ENCODE results near the gene ATP11A. TPM values are rescaled to one million over a fixed set of nuclear protein-coding genes. Genes with fewer than 3 reads are reported as not detected.

The ATP11A gene
- total and polyA plus RNA-seq, 9 donors, result 6.6 to 72.7 (median 34.9) TPM

- intact Hi-C loops (cut with DNase I), result no loop called here
- WGBS, 3 donors, result 37 to 72% (median 61%) methylated on average over 3 of the region's 3 CpGs
- TF ChIP-seq POLR2A (IDR thresholded peaks at IDR 0.05) (no peak), EP300 (IDR thresholded peaks at IDR 0.05) (no peak), CTCF (IDR thresholded peaks at IDR 0.05) (no peak)
These were observed 36.8 kb upstream of the ATP11A start for GRCh38 chr13:112653071-112653470.

GRCh38 chr13:112655913-112656312 is 33.9 kb upstream of the ATP11A start:
- Histone ChIP-seq H3K4me1 (ENCODE audit: insufficient read depth) (peaks cover 2% of the 10 kb centered on the region), H3K27ac (no peak overlapping the region), H3K36me3 (no peaks in the 10 kb centered on the region), H3K9me3 (no peaks in the 10 kb centered on the region), H3K27me3 (no peaks in the 10 kb centered on the region), H3K4me3 (no peak overlapping the region)
- intact Hi-C loops (cut with DNase I), result no loop called here
- WGBS, 3 donors, result 60 to 63% (median 61%) methylated on average over 5 of the region's 5 CpGs
- DNase-seq, result no peak
- TF ChIP-seq EP300 (IDR thresholded peaks at IDR 0.05) (no peak), POLR2A (IDR thresholded peaks at IDR 0.05) (no peak), CTCF (IDR thresholded peaks at IDR 0.05) (no peak)

More at GRCh38 chr13:112653071-112653470, 36.8 kb upstream of the ATP11A start:
- no peak for DNase-seq
- Histone ChIP-seq H3K27me3 (no peaks in the 10 kb centered on the region), H3K4me1 (ENCODE audit: insufficient read depth) (peaks cover 2% of the 10 kb centered on the region), H3K36me3 (no peaks in the 10 kb centered on the region), H3K9me3 (no peaks in the 10 kb centered on the region), H3K4me3 (no peak overlapping the region), H3K27ac (no peak overlapping the region)

- H3K9me3 ChIP-seq, result no peaks in the 10 kb centered on the region
- no peaks in the 10 kb centered on the region for H3K27me3 ChIP-seq
- TF ChIP-seq POLR2A (IDR thresholded peaks at IDR 0.05), result no peak
- no peak for TF ChIP-seq EP300 (IDR thresholded peaks at IDR 0.05)
- TF ChIP-seq CTCF (IDR thresholded peaks at IDR 0.05), result no peak
- intact Hi-C loops (cut with DNase I), result no loop called here
- H3K4me1 ChIP-seq (ENCODE audit: insufficient read depth), result no peaks in the 10 kb centered on the region
- DNase-seq, result no peak
- 47 to 56% (median 51%) methylated on average over 14 of the region's 14 CpGs for WGBS, 3 donors
- no peak overlapping the region for H3K4me3 ChIP-seq
- no peak overlapping the region for H3K27ac ChIP-seq
- H3K36me3 ChIP-seq, result no peaks in the 10 kb centered on the region
These were observed 31.9 kb upstream of the ATP11A start for GRCh38 chr13:112657850-112658445.

- Histone ChIP-seq H3K27ac (no peak overlapping the region), H3K4me3 (no peak overlapping the region), H3K27me3 (no peaks in the 10 kb centered on the region), H3K36me3 (no peaks in the 10 kb centered on the region), H3K9me3 (no peaks in the 10 kb centered on the region), H3K4me1 (ENCODE audit: insufficient read depth) (no peaks in the 10 kb centered on the region)
- TF ChIP-seq EP300 (IDR thresholded peaks at IDR 0.05) (no peak), CTCF (IDR thresholded peaks at IDR 0.05) (no peak), POLR2A (IDR thresholded peaks at IDR 0.05) (no peak)
- intact Hi-C loops (cut with DNase I), result no loop called here
- WGBS, 3 donors, result 19 to 44% (median 28%) methylated on average over 1 of the region's 1 CpG
- no peak for DNase-seq
These were observed 31.0 kb upstream of the ATP11A start for GRCh38 chr13:112658808-112659207.
